Superior temporal gyrus (tissue), 1 donor: ENCODE results near the gene ZNF80.

Experiments
- DNase-seq: peaks from one replicate; pipeline ENCODE4 v3.0.0-alpha.2; 2016; ENCODE audit errors: extremely low spot score

Gene ZNF80

DNA sequence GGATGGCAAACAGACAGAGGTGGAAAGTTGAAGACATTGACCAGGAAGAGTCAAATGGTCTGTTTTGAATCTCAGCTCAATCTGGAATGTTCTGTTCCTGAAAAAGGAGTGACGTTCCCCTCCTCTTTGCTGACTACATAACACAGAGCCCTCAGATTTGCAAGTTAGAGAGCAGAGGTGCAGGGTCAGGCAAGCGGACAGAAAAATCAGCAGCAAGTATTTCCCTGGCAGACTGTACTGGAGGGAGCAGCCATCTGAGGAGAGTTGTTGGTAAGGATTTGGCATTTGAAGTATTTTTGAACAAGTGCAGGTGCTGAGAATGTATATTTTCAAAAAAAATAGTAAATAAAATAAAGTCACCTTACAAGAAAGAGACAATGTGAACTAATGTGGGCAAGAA lies 17.6 kb downstream of the ZNF80 start:
- DNase-seq, result no peak

DNA sequence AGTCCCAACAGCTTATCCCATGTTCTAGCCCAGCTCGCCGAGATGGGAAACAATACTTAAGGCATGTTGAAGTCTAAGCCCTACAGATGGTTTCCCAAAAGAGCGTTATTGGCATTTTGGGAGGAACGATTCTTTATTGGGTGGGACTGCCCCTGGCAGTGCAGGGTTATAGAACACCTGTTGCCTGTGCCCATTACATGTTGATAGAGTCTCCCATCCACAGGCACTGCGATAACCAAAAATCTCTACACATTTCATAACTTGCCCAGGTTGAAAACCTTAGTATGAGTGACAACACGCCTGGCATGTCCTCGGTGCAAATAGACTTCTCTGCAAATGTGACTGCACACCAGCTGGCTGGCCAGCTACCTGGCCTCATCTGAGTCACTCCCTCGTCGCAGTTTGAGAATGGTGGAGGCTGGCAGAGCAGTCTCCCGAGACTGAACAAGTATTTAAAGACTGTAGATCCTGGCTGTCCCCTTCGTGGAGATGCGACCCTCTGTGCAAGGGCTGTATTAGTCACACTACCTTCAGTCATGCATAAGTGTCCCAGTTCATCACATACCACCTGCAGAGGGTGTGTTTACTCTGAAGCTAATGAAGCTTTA lies 18.7 kb downstream of the ZNF80 start:
- no peak for DNase-seq

DNA sequence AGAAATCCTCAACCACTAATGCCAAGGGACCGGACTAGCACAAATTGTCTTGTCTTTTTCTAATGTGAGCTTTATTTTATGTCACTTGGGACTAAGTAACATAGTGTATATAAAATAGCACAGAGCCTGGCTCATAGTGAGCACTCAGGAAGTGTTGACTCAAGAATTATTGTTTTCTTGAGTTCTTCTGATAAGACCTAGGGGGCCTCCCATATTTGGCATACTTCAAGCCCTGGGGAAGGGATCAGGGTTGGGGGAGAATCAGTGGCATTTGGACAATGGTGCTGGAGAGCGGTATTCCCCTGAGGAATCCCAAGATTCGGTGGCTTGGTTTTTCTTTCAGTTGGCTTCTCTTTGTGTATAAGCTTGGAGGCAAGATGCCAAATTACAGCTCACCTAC lies 19.4 kb downstream of the ZNF80 start:
- DNase-seq, result no peak

DNA sequence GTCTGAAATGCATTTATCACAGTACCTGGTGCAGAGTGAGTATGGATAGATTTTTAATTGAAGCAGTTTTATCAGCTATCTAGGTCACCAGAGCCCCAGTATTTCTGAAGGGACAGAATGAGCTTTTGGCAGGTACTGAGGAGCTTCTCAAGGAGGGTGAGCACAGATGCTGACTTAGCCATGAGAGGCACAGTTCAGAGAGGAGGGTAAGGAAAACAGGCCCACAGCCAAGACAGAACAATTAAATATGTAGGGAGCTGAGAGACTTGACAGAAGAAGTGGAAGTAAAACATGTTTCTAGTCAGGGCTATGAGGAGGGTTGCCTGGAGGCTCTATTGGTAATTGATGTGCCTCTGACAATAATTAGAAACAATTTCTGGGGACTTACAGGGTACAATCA lies 20.1 kb downstream of the ZNF80 start:
- no peak for DNase-seq

DNA sequence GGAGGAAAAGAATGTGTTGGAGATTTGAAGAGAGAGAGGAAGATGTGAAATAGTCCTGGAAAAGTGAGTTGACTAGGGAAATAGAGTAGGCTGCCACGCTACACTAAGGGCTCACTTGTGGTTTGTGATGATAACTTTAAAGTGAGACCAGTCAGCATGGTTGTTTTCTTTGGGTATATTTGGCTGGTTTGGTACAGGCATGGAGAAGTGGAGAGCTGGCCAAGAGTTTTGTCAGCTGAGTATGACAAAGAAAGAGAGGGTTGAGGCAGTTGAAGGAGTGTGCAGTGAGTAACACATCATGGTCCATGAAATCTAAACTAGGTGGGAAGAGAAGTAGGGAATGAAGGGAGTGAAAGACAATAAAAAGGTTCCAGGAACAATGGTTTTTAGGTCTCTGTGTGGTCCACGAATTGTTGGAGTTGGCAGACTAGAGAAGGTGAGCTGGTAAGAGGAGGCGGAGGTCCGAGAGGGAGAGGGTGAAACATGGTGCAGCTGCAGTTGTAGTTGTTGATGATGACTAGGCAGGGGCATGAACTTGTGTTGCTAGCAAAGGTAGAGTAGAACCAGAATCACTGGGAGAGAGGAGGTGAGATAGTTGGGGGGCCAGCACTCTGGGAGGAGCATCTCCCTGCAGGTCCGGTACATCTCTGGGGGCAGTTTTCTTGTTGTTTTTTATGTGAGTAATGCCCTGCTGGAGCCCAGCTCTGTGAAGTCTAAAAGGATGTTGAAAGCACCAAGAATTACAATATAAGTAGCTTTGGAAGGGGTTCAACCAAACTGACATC lies 21.0 kb downstream of the ZNF80 start:
- DNase-seq, result no peak

DNA sequence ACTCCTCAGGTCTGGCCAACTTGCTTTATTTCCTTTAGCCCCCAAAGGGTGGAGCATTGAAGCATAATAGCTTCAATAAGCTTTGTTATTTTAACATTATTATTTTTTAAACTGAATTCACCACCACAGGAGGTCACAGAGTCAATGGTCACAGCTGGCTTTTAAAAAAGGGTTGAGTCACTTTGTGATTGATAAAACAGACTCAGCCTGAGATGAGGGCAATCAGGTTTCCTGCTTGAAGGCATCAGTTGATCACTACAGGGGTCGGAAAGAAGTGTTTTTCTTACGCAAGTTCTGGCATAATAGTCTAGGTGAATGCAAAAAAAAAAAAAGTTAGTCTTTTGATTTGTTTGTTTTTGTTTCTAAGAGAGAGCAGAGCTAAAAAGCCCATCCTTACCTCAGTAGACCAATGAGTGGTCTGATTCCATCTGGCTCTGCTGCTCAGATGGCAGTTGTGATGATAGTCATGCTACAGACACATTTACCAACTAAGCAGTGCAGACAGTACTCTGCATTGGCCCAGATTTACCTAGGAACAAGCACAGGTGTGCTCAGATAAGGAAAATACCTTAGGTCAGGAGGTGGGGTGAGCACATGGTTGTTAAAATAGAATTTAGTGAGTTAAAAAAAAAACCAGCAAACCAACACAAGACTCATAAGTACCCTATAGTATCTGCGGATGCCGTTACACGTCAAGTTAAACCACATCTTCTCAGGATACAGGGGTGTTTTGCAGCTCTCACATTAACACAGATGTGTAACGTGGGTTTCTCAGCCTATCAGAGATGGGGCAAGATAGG lies 22.6 kb downstream of the ZNF80 start:
- DNase-seq, result no peak

DNA sequence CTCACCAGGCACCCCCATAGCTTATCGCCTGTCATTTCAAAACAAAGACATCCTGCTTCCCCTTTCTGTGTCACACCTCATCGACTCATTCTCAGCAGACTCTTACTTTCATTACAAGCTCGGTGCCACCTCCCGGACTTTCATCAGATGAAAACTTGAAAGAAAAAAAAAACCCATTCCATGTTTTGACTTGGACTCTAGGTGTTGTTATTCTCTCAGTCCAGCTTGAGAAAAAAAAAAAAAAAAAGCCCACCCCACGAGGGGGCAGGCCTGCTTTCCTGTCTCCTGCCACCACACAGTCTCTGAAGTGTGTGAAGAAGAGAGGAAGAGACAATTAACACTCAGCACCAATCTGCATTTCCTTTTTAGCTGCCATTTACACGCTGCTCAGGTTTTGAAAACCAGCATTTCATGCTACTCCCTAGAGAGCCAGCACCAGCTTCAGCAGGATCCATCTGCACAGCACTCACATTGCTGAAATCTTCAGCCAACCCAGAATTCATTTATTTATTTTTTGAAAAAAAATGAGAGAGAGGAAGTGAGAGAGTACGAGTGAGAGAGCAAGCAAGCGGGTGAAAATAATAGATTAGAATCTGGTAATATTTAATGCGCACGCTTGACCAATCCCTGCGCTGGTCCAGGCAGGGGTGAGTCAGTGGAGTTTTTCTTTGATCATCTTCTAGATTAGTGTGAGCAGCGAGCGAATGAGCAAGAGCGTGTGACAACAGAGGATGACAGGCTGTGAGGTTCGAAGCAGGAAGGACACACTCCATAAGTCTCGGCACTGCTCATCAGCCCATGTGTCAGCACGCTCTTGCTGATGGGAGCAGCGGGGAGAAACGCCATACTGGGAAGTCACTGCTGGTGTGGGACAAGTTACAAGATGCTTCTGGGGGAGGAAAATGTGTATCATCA lies 23.5 kb downstream of the ZNF80 start:
- no peak for DNase-seq

DNA sequence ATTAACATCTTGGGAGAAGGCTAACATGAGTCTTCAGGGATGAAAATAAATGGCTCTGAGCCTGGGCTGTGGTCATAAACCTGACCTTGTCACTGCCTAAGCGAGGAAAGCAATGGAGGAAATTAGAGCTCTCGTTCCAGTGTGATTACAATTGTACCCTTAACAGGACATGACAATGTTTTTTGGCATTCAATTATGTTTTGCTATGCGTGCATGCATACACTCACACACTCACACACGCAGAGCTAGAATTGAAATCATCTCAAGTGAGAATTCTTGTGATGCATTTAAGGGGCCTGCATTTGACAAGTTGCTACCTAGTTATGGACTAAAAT lies 24.1 kb downstream of the ZNF80 start:
- no peak for DNase-seq

DNA sequence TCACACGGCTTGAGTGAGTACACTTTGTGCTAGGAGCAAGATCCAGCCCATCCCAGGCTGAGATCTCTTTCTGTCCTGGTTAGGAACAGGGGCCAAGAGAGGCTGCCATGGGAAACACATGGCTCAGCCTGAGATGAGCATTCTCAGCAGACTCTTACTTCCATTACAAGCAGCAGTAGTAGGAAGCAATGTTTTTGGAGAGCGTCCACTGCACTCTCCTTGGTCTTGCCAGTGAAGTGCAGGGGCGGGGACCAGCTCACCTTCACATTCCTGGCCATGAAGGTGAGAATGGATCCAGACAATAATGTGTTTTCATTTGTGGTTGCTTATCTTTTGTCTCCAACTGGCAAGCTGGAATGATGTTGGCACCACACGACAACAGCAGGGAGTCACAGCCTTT lies 24.7 kb downstream of the ZNF80 start:
- no peak for DNase-seq

DNA sequence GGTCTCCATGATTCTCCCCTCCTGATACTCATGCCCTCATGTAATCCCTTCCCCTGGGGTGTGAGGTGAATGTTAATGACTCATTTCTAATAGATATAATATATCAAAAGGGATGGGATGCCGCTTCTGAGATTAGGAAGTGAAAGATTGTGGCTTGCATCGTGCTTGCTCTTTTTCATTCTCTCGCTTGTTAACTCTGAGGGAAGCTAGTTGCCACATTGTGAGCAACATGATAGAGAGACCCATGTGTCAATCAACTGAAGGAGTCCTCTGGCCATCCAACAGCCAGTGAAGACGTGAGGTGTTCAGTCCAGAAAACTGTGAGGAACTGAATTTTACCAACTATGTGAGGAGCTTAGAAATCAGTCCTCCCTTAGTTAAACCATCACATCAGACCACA lies 29.6 kb downstream of the ZNF80 start:
- no peak for DNase-seq

DNA sequence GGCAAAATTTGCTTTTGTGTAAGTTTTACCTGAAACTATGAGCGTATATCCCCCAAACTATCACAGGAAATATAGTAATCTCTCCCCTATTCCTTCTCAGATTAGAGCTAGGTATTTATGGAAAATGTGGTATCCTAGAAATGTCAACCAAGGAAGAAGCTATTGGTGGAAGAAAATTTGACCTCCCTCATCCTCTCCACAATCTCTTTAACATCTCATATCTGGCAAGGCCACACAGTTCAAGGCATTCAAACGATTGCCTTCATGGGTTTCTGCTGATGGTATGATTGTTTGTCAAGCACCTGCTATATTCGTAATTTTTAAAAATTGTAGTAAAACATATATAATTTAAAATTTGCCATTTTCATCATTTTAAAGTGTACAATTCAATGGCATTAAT lies 31.0 kb downstream of the ZNF80 start:
- no peak for DNase-seq

DNA sequence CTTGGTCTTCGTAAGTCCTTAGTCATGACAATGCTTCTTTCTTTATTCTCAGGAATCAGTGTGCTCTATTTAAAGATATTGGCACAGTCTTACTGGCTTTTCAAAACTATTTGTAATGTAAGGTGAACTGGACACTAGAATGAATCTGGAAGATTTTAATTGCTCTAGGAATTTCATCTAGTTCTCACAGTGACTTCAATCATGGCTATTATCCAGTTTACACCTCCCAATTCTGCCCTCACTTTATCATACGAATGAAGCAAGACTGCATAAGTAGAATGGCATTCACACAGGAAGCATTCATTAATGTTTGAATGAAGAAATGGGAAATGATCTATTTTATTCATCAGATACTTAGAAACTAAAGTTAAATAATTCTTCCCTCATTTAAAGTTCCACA lies 31.8 kb downstream of the ZNF80 start:
- no peak for DNase-seq

DNA sequence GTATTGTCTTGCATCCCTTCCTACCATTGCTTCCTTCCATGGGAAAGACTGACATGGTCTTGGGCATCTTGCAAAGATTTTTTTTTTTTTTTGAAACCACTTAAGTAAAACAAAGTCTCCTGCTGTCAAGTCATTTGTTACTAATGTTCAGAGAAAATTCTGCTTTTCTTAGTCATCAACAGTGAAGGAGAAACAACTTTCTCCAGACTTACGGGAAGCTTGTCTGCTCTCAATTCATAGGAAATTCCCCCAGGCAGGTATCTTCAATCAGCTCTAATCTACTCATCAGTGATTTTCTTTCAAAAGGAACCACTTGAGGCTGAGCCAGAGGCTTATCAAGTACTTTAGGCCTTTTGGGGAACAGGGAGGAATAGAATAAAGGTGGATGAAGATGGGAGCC lies 42.6 kb downstream of the ZNF80 start:
- DNase-seq, result no peak

DNA sequence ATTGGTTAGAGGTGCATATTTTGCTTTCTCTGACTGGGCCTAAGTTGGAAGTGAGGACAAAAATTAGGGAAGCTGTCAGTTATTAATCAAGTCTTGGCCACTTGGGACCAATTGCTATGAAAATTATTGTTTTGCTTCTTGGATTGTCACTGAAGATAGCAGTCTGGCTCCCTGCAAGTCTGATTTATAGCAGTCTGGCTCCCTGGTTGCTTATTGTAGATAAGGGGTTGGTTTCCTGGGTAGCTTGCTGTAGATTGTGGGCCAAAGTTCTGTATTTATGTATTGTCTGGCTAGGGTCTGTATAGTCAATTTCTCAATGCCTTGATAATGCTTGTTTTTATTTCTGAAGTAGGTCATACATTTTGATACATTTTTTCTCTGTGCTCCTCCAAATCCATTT lies 45.2 kb downstream of the ZNF80 start:
- DNase-seq, result no peak

DNA sequence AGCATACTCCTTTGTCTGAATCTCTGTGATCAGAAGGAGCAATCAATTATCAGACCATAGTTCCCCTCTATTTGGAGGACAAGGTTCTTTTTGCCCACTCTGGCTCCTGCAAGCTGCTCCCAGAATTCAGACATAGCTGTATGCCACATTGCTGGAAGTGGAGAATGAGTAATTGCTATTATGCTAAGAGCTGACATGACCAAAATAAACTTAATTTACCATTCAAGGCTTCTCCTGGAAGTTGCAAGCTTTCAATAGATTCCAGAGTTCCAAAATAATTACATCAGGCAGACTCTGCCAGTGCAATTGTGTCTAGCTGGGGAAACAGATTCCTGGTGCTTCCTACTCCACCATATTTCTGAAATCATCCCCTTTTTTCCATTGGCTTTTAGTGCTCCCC lies 50.9 kb downstream of the ZNF80 start:
- no peak for DNase-seq
